Upper lobe of left lung (tissue), 4 donors: Measurements from ENCODE around the gene CD109.

ENCODE experiments used
- CTCF ChIP-seq, 6 experiments: fragments of 450-650 bp in 4 of 6; fragments of 200-600 bp in 2 of 6; sonication (generic) in 2 of 6; IDR thresholded peaks; one replicate each; pipeline ENCODE4 v1.5.1; 2016 to 2019; ENCODE audit warnings: antibody characterized with exemption in 6 of 6
- POLR2A ChIP-seq, 4 donors: fragments of 450-650 bp; IDR thresholded peaks; one replicate each; pipeline ENCODE4 v1.5.1; 2016 to 2017; ENCODE audit warnings: antibody characterized with exemption in 4 of 4, mild to moderate bottlenecking in 2 of 4
- POLR2AphosphoS5 ChIP-seq, 2 donors: sonication (generic); formaldehyde crosslinking; IDR thresholded peaks; one replicate each; pipeline ENCODE4 v1.5.1; 2017; ENCODE audit warnings: antibody characterized with exemption in 2 of 2

- TF ChIP-seq POLR2A (IDR thresholded peaks at IDR 0.05) (no peak), POLR2AphosphoS5 (IDR thresholded peaks at IDR 0.05) (peak; percentile 44 to 55), CTCF (IDR thresholded peaks at IDR 0.05) (no peak)
These were observed 17.6 kb downstream of the CD109 start for GRCh38 chr6:73713426-73714147.
